ENCODE data around the gene CIDEA.

The CIDEA gene

GRCh38 chr18:12252061-12252460 is 2.1 kb upstream of the CIDEA start:
- TF ChIP-seq POLR2A (IDR thresholded peaks at IDR 0.05; ENCODE audit: low read length) = no peak
- no peak for TF ChIP-seq GATA1 (IDR thresholded peaks at IDR 0.05; ENCODE audit: low read depth, low read length)

DNA sequence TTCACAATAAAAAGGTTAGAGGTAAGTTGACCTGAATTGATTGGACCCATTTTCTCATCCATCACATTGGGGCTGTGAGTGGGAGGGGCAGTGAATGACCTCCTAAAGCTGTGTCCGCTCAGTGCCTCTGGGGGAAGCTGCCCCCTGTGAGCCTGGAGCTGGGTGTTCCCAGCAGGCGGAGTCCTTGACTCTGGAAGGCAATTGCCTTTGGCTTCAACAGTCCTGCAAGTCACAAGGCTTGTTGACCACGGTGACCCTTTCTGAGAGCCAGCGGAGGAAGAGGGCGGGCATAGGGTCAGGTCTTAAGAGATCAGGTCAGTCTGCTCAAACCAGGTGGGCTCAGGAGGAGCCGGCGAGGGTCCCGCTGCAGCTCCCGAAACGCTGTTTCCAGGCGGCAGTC is 1.1 kb upstream of the CIDEA start:
- DNase-seq = no peak
- TF ChIP-seq POLR2A (IDR thresholded peaks at IDR 0.05; ENCODE audit: low read length) (no peak), GATA1 (IDR thresholded peaks at IDR 0.05; ENCODE audit: low read depth, low read length) (no peak)

More at GRCh38 chr18:12252061-12252460, 2.1 kb upstream of the CIDEA start:
- no peak for DNase-seq

GRCh38 chr18:12253663-12254135 is 462 bp upstream of the CIDEA start:
- no peak for TF ChIP-seq POLR2A (IDR thresholded peaks at IDR 0.05; ENCODE audit: low read length)
- no peak for TF ChIP-seq GATA1 (IDR thresholded peaks at IDR 0.05; ENCODE audit: low read depth, low read length)
- no peak for DNase-seq

DNA sequence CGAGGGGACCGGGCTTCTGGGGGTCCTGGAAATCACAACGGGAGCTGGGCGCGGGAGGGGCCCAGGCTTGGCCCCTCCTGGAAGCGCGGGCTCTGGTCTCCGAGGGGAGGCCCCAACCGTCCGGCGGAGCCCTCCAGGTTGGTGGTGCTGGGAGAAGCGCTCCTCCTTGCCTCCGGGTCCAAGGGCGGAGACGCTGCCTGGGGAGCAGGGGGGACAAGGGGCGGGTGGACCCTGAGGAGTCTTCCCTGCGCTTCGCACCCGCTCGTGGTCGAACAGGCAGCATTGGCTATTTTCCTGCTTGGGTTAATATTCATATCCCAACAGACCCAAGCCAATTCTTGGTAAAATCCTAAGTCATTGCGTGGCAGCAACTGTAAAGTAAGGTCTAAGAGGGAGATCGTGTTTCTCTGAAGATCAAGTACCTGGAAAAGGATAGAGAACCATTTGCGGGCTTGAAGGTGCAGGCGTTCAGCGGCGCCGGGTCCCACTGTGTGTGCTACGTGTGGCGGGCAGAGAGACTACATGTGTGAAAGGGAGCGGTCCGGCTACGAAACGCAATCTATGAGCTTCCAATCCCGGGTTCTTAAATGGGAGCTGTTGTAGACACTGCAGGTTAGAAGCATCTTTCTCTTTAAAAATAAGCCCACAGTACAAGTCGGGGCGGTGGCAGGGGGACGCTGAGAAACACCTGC is 805 bp downstream of the CIDEA start:
- DNase-seq = no peak
- TF ChIP-seq GATA1 (IDR thresholded peaks at IDR 0.05; ENCODE audit: low read depth, low read length) = no peak
- no peak for TF ChIP-seq POLR2A (IDR thresholded peaks at IDR 0.05; ENCODE audit: low read length)

DNA sequence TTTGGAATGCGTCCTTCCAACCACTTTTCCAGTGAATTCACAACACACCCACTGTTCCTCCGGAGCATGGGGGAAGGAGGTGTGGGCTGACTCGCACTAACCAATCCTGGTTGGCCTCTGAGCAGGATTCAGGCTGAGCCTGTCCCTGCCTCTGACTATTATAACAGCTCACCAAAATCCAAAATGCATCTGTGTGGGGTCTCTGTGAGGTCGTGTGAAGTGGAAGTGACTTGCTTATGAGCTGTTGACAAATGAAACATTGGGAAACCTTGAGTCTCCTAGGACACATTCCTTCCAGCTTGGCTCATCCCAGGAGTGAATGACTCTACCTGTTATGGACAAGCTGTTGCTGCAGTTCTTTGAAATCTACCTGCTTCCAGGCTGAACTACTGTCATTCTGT is 1.5 kb downstream of the CIDEA start:
- DNase-seq = no peak
- TF ChIP-seq POLR2A (IDR thresholded peaks at IDR 0.05; ENCODE audit: low read length) = no peak
- no peak for TF ChIP-seq GATA1 (IDR thresholded peaks at IDR 0.05; ENCODE audit: low read depth, low read length)

DNA sequence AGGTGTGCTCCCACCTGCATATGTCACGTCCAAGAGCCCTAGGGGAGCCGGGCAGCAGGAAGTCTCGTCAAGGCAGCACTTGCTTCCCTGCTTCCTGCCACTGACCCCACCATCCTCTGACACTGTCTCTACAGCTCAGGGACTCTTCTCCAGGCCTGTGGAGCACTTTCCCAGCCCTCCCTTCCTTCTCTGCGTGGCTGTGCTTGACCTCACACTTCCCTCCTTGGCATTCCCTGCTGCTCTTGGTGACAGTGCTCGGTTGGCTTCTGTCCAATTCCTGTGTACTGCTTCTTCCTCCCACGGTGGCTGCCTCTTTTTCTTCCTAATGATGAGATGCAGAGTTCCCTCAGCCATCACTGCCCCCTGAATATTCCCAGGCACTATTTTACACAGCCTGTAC is 2.8 kb downstream of the CIDEA start:
- DNase-seq = peak in 1 of 2 experiments; percentile 25
- TF ChIP-seq POLR2A (IDR thresholded peaks at IDR 0.05; ENCODE audit: low read length) = no peak
- no peak for TF ChIP-seq GATA1 (IDR thresholded peaks at IDR 0.05; ENCODE audit: low read depth, low read length)

GRCh38 chr18:12257996-12258718 is 4.0 kb downstream of the CIDEA start:
- no peak for DNase-seq
- TF ChIP-seq POLR2A (IDR thresholded peaks at IDR 0.05; ENCODE audit: low read length) (no peak), GATA1 (IDR thresholded peaks at IDR 0.05; ENCODE audit: low read depth, low read length) (no peak)

DNA sequence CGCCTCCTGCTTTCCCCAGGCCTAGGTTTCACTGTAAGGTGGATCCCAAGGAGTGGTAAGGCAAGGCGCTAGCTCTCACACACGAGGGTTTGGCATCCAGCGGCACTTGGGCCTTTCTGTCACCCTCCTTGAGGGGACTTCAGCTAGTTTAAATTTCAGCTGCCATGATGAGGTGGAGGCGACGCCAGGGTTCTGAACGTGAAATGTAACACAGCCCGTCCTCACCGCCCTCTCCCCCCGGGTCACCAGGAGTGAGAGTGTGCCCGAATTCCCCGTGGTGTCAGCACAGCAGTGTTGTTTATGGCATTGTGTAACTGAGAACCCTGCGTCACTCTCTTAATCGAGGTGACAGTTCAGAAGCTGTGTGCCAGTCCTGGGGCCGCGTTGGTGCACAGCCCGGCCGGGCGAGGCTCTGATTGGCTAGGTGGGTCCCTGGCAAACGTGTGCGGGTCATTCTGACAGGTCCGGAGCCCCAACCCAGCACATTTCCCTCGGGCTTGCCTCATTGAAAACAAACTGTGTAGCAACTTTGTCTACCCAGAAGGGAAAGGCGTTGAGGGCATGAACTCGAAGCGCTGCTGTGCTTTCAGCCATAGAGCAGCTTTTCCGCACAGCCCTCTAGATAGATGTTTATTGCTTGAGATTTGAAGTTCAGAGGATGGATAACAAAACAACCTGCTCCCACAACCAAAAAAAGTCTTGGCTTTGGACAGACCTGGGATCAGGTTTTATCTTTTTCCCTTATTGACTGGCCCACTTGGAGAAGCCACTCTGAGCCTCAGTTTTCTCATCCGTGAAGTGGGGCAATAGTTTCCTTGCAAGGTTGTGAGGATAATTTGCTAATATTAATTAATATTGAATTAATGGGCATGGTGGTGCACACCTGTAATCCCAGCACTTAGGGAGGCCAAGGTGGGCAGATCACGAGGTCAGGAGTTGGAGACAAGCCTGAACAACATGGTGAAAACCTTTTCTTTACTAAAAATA is 4.9 kb downstream of the CIDEA start:
- DNase-seq = no peak
- no peak for TF ChIP-seq POLR2A (IDR thresholded peaks at IDR 0.05; ENCODE audit: low read length)
- no peak for TF ChIP-seq GATA1 (IDR thresholded peaks at IDR 0.05; ENCODE audit: low read depth, low read length)

DNA sequence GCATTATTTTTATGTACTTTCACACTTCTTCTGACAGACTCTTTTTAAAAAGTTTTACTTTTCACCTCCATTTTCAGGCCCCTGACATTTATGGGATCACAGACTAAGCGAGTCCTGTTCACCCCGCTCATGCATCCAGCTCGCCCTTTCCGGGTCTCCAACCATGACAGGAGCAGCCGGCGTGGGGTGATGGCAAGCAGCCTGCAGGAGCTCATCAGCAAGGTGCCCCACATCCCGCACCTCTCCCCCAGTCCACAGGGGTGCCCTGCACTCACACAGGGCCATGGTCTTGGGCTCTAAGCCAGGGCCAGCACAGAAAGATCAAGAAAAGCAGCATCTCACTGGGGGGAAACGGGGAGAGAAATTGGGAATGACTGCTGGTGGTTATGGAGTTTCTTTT is 8.6 kb downstream of the CIDEA start:
- TF ChIP-seq POLR2A (IDR thresholded peaks at IDR 0.05; ENCODE audit: low read length) (no peak), GATA1 (IDR thresholded peaks at IDR 0.05; ENCODE audit: low read depth, low read length) (no peak)
- DNase-seq = no peak

- TF ChIP-seq GATA1 (IDR thresholded peaks at IDR 0.05; ENCODE audit: low read depth, low read length) (no peak), POLR2A (IDR thresholded peaks at IDR 0.05; ENCODE audit: low read length) (no peak)
- DNase-seq = no peak
Observed at GRCh38 chr18:12264864-12265263, 10.7 kb downstream of the CIDEA start.

DNA sequence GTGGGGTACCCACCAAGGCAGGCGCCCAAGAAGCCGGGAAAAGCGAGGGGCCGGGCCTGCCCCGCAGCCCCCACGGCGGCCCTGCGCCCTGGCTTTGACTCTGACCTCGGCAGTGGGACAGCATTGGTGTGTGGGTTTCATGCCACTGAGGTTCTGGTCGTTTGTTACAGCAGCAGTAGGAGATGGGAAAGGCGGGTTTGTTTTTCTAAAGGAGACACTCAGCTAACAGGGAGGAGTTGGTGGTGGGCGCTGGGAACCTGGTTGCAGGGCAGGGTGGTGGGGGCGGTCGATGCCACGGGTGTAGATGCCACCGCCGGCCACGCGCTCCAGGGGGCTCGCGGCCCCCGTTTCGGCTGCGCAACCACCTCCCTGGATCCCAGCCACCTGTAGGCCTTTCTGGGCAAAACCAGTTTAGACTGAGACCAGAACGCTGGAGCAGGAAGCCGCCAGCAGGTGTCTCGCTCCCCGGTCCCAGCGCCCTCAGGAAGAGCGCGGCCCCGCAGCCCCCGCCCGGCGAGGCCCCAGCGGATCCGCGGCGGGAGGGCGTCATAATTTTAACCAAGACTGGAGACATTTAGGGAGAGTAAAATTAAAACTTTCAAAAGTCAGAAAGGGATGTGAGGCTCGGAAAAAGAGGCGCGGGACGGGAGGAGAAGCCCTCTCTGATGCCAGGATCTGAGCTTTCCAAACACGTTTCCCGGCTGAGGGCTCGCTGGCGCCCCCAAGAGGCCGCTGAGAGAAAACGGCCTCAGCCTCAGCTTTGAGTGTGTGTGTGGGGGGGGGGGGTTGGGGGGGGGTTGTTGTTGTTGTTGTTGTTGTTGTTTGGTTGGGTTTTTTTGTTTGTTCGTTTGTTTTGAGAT is 17.4 kb downstream of the CIDEA start:
- peak; percentile 89 to 95 for DNase-seq
- TF ChIP-seq GATA1 (IDR thresholded peaks at IDR 0.05; ENCODE audit: low read depth, low read length) (no peak), POLR2A (IDR thresholded peaks at IDR 0.05; ENCODE audit: low read length) (no peak)

DNA sequence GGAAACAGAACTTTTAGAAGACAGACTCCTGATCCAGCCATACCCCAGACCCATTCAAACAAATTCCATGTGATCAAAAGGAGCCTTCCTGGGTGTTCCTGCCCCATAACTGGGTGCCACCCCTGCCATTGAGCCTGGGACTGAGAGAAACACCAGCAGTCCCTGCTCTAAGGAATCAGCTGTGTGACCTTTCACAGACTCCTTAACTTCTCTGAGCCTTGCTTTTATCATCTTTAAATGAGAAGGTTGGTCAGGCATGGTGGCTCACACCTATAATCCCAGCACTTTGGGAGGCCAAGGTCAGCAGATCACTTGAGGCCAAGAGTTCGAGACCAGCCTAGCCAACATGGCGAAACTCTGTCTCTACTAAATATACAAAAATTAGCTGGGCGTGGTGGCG is 20.6 kb downstream of the CIDEA start:
- TF ChIP-seq GATA1 (IDR thresholded peaks at IDR 0.05; ENCODE audit: low read depth, low read length) (no peak), POLR2A (IDR thresholded peaks at IDR 0.05; ENCODE audit: low read length) (no peak)
- DNase-seq = no peak

All from erythroblast (primary cell).